SK-N-SH treated with all-trans-retinoic acid at 6 μM for 48 hours (cell line): ENCODE results near the gene NINJ2.

Source experiments
- CREB5 ChIP-seq: fragments of 250-450 bp; sonication (Bioruptor Pico); IDR thresholded peaks from 2 replicates; pipeline ENCODE4 v1.5.1; 2020; ENCODE audit warnings: low read depth, mild to moderate bottlenecking, moderate library complexity
- ESRRG ChIP-seq: fragments of 250-450 bp; sonication (Bioruptor Pico); IDR thresholded peaks from 2 replicates; pipeline ENCODE4 v1.6.1; 2021; ENCODE audit warnings: mild to moderate bottlenecking
- GLIS3 ChIP-seq: fragments of 250-450 bp; sonication (Bioruptor Pico); IDR thresholded peaks from 2 replicates; pipeline ENCODE4 v1.5.0; 2020; ENCODE audit warnings: mild to moderate bottlenecking, moderate library complexity
- ISL1 ChIP-seq: fragments of 250-450 bp; sonication (Bioruptor Pico); IDR thresholded peaks from 2 replicates; pipeline ENCODE4 v2.1.2; 2022; ENCODE audit warnings: mild to moderate bottlenecking, moderate library complexity
- PATZ1 ChIP-seq: fragments of 250-450 bp; sonication (Bioruptor Pico); IDR thresholded peaks from 2 replicates; pipeline ENCODE4 v1.8.0; 2020; ENCODE audit warnings: mild to moderate bottlenecking, moderate library complexity, borderline replicate concordance
- PPARA ChIP-seq: fragments of 250-450 bp; sonication (Bioruptor Pico); IDR thresholded peaks from 2 replicates; pipeline ENCODE4 v1.5.0; 2020; ENCODE audit warnings: mild to moderate bottlenecking, borderline replicate concordance
- TCF4 ChIP-seq: fragments of 250-450 bp; sonication (Bioruptor Pico); IDR thresholded peaks from 2 replicates; pipeline ENCODE4 v1.8.0; 2021; ENCODE audit warnings: mild to moderate bottlenecking, moderate library complexity, borderline replicate concordance
- TOX ChIP-seq: fragments of 250-450 bp; sonication (Bioruptor Pico); IDR thresholded peaks from 2 replicates; pipeline ENCODE4 v1.8.0; 2021; ENCODE audit warnings: mild to moderate bottlenecking, moderate library complexity, borderline replicate concordance
- ZFP3 ChIP-seq: fragments of 250-450 bp; sonication (Bioruptor Pico); IDR thresholded peaks from 2 replicates; pipeline ENCODE4 v1.5.0; 2020; ENCODE audit warnings: mild to moderate bottlenecking, moderate library complexity
- ZFP30 ChIP-seq: fragments of 450-650 bp; formaldehyde crosslinking; IDR thresholded peaks from 2 replicates; pipeline ENCODE4 v1.5.0; 2022; ENCODE audit warnings: mild to moderate bottlenecking, moderate library complexity

- TF ChIP-seq TOX (no peak), CREB5 (CRISPR knock-in tag) (no peak), ZFP30 (CRISPR knock-in tag) (no peak), PPARA (no peak), ISL1 (no peak), ESRRG (no peak), GLIS3 (CRISPR knock-in tag) (no peak), TCF4 (CRISPR knock-in tag) (no peak), PATZ1 (CRISPR knock-in tag) (no peak), ZFP3 (no peak)
These were observed 119.1 kb downstream of the NINJ2 start for GRCh38 chr12:544142-544541.
